Tibial nerve (tissue), 4 donors: ENCODE measurements around the gene SMIM24.

Source experiments
- EP300 ChIP-seq, 2 donors: sonication (generic); formaldehyde crosslinking; IDR thresholded peaks; one replicate each; pipeline ENCODE4 v1.6.1; 2017; ENCODE audit warnings: antibody characterized with exemption in 2 of 2, mild to moderate bottlenecking in 1 of 2
- POLR2A ChIP-seq, 2 donors: fragments of 450-650 bp; IDR thresholded peaks; one replicate each; pipeline ENCODE4 v1.6.1; 2017; ENCODE audit warnings: antibody characterized with exemption in 2 of 2, mild to moderate bottlenecking in 2 of 2, moderate library complexity in 2 of 2
- TF ChIP-seq, protein P1 (sequence below), 5 experiments: fragments of 200-600 bp in 3 of 5; fragments of 450-650 bp in 2 of 5; sonication (generic) in 3 of 5; IDR thresholded peaks; one replicate each; pipeline ENCODE4 v1.5.1; 2016 to 2019; ENCODE audit warnings: antibody characterized with exemption in 5 of 5, mild to moderate bottlenecking in 3 of 5, moderate library complexity in 2 of 5

GRCh38 chr19:3481241-3482090 is 1.1 kb upstream of the SMIM24 start:
- TF ChIP-seq POLR2A (IDR thresholded peaks at IDR 0.05) (no peak), EP300 (IDR thresholded peaks at IDR 0.05) (no peak)
- TF ChIP-seq, protein P1, sequence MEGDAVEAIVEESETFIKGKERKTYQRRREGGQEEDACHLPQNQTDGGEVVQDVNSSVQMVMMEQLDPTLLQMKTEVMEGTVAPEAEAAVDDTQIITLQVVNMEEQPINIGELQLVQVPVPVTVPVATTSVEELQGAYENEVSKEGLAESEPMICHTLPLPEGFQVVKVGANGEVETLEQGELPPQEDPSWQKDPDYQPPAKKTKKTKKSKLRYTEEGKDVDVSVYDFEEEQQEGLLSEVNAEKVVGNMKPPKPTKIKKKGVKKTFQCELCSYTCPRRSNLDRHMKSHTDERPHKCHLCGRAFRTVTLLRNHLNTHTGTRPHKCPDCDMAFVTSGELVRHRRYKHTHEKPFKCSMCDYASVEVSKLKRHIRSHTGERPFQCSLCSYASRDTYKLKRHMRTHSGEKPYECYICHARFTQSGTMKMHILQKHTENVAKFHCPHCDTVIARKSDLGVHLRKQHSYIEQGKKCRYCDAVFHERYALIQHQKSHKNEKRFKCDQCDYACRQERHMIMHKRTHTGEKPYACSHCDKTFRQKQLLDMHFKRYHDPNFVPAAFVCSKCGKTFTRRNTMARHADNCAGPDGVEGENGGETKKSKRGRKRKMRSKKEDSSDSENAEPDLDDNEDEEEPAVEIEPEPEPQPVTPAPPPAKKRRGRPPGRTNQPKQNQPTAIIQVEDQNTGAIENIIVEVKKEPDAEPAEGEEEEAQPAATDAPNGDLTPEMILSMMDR (IDR thresholded peaks at IDR 0.05), result no peak
